Nephron progenitor cell (in vitro differentiated cells): ENCODE results near the gene SNX4.

Experiments
- DNase-seq: peaks from one replicate; pipeline ENCODE4 v3.0.0; 2021
- H3K27ac Mint-ChIP-seq: 2 replicates; pipeline ENCODE4 v1.8.0; 2021; ENCODE audit warnings: mild to moderate bottlenecking, moderate library complexity, mixed read lengths
- H3K27me3 Mint-ChIP-seq: 2 replicates; pipeline ENCODE4 v1.8.0; 2021; ENCODE audit warnings: mild to moderate bottlenecking, low read depth, mixed read lengths; ENCODE audit not compliant: poor library complexity
- H3K36me3 Mint-ChIP-seq: 2 replicates; pipeline ENCODE4 v1.8.0; 2021; ENCODE audit warnings: low read depth, mixed read lengths
- H3K4me1 Mint-ChIP-seq: 2 replicates; pipeline ENCODE4 v1.8.0; 2021; ENCODE audit warnings: mixed read lengths
- H3K4me3 Mint-ChIP-seq: 2 replicates; pipeline ENCODE4 v1.8.0; 2021; ENCODE audit warnings: mild to moderate bottlenecking, moderate library complexity, mixed read lengths
- H3K9me3 Mint-ChIP-seq: 2 replicates; pipeline ENCODE4 v1.8.0; 2021; ENCODE audit warnings: mild to moderate bottlenecking, moderate library complexity, mixed read lengths
- TF ChIP-seq, protein P1 (sequence below): fragments of 200-600 bp; sonication (generic); IDR thresholded peaks from 2 replicates; pipeline ENCODE4 v1.5.0; 2021; ENCODE audit warnings: antibody characterized with exemption

The SNX4 gene

DNA sequence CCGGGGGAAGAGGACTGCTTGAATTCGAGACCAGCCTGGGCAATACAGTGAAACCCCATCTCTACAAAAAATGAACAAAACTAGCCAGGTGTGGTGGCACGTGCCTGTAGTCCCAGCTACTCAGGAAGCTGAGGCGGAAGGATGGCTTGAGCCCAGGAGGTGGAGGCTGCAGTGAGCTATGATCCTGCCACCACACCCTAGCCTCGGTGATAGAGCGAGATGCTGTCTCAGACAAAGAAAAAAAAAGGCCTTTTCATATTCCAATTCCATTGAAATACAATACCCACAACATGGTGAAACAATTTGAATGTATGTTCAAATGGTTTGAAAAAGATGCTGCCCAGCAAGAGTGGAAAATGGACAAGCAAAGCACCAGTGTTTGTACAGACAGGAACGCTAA is 83.1 kb downstream of the SNX4 start:
- H3K4me3 Mint-ChIP-seq: no peak overlapping the region
- H3K36me3 Mint-ChIP-seq: no peaks in the 10 kb centered on the region
- H3K9me3 Mint-ChIP-seq: no peaks in the 10 kb centered on the region
- TF ChIP-seq, protein P1, sequence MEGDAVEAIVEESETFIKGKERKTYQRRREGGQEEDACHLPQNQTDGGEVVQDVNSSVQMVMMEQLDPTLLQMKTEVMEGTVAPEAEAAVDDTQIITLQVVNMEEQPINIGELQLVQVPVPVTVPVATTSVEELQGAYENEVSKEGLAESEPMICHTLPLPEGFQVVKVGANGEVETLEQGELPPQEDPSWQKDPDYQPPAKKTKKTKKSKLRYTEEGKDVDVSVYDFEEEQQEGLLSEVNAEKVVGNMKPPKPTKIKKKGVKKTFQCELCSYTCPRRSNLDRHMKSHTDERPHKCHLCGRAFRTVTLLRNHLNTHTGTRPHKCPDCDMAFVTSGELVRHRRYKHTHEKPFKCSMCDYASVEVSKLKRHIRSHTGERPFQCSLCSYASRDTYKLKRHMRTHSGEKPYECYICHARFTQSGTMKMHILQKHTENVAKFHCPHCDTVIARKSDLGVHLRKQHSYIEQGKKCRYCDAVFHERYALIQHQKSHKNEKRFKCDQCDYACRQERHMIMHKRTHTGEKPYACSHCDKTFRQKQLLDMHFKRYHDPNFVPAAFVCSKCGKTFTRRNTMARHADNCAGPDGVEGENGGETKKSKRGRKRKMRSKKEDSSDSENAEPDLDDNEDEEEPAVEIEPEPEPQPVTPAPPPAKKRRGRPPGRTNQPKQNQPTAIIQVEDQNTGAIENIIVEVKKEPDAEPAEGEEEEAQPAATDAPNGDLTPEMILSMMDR: no peak
- H3K27ac Mint-ChIP-seq: no peak overlapping the region
- no peaks in the 10 kb centered on the region for H3K27me3 Mint-ChIP-seq
- DNase-seq: no peak
- no peaks in the 10 kb centered on the region for H3K4me1 Mint-ChIP-seq

DNA sequence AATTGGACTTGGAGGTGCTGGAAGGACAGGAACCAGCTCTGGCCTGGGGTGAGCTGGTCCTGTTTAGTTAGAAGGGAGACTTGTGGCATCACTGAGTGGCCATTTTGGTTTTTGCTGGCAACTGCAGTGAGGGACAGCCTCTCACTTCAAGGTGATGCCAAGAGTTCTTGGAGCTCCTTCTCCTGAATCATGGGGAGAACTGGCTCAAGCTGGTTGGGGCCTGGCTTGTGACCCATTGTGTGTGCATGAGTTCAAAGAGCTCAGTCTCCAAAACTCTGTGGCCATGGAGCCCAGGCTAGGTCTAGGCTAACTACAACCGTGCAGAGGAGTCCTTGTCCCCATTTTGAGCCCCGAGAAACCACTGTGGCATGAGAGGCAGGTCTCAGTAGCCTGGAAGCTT is 84.8 kb downstream of the SNX4 start:
- H3K27ac Mint-ChIP-seq: no peak overlapping the region
- H3K4me3 Mint-ChIP-seq: no peak overlapping the region
- peaks cover 2% of the 10 kb centered on the region for H3K27me3 Mint-ChIP-seq
- DNase-seq: no peak
- no peaks in the 10 kb centered on the region for H3K4me1 Mint-ChIP-seq
- no peaks in the 10 kb centered on the region for H3K36me3 Mint-ChIP-seq
- H3K9me3 Mint-ChIP-seq: peaks cover 3% of the 10 kb centered on the region
- TF ChIP-seq, protein P1: no peak

DNA sequence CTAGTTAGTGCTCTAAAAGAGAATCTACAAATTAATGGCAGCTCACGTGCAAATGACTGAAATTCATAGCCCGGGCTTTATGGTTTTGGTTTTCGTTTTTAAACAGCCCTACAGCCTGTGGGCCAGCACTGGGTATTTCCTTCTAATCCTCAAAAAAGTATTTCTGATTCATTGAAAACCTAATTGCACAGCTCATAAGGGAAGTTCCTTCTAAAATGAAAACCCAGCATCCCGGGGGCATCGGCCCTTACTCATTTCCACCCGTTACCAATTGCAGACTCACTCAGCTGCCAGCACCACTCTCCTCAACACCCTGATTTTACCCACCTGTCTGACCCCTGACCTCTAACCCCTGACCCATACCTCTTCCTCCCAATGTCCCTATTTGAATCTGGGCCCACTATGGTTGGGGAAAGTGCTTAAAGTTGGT is 85.4 kb downstream of the SNX4 start:
- Mint-ChIP-seq H3K9me3 (peaks cover 3% of the 10 kb centered on the region), H3K27ac (no peak overlapping the region), H3K27me3 (peaks cover 3% of the 10 kb centered on the region), H3K4me3 (no peak overlapping the region), H3K36me3 (no peaks in the 10 kb centered on the region), H3K4me1 (no peaks in the 10 kb centered on the region)
- TF ChIP-seq, protein P1: no peak
- DNase-seq: no peak

DNA sequence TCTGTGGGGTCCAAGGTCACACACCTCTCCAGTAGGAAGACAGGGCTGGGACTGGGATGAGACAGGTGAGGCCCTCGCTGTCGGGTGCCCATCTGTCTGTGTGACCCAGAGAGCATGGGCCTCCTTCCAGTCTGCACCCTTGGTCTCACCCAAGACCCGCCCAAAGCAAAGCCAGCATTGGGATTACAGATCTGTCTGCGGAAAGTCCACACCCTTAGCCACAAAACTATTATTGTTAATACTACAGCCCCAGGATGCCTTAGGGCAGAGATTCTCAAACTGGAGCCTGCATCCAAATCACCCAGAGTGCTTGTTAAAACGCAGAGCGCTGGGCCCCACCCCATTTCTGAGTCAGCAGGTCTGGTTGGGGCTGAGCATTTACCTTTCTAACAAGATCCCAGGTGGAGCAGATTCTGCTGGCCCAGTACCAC is 86.4 kb downstream of the SNX4 start:
- TF ChIP-seq, protein P1: no peak
- no peak for DNase-seq

DNA sequence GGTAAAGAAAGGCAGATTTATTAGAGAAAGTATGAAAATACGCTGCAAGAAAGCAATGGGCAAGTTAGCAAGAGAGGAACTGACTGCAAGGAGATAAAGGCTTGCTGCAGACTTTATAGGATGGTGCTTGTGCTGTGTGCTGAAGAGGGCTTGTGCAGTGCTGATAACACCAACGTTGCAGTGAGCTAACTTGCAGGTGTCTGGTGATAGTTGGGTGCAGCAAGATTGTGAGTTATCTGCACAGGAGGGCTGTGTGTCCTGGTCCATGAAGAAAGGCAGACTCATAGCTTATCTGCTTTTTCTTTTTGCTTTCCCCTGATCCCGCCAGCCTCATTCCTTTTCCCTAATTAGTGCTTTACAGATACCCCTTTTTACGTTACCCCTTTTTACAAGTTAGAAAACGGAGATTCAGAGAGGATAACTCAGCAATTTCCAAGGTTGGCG is 86.9 kb downstream of the SNX4 start:
- TF ChIP-seq, protein P1: no peak
- no peaks in the 10 kb centered on the region for H3K36me3 Mint-ChIP-seq

More for the DNA sequence above, 86.4 kb downstream of the SNX4 start:
- peaks cover 3% of the 10 kb centered on the region for H3K9me3 Mint-ChIP-seq
- no peaks in the 10 kb centered on the region for H3K36me3 Mint-ChIP-seq
- H3K4me3 Mint-ChIP-seq: no peak overlapping the region
- no peak overlapping the region for H3K27ac Mint-ChIP-seq
- peaks cover 5% of the 10 kb centered on the region for H3K27me3 Mint-ChIP-seq
- peaks cover 3% of the 10 kb centered on the region for H3K4me1 Mint-ChIP-seq

More for the DNA sequence above, 86.9 kb downstream of the SNX4 start:
- Mint-ChIP-seq H3K27ac (no peak overlapping the region), H3K4me3 (no peak overlapping the region), H3K27me3 (peaks cover 5% of the 10 kb centered on the region), H3K9me3 (peaks cover 3% of the 10 kb centered on the region), H3K4me1 (peaks cover 7% of the 10 kb centered on the region)
- DNase-seq: no peak
